Uterus (tissue), 2 donors: Measurements from ENCODE around the gene BARHL1.

ENCODE experiments used
- CTCF ChIP-seq, 4 experiments: fragments of 200-600 bp in 2 of 4; fragments of 450-650 bp in 2 of 4; sonication (generic) in 2 of 4; IDR thresholded peaks; one replicate each; pipeline ENCODE4 v1.5.1; 2016 to 2019; ENCODE audit warnings: antibody characterized with exemption in 4 of 4, mild to moderate bottlenecking in 2 of 4, moderate library complexity in 1 of 4
- POLR2A ChIP-seq, 2 donors: fragments of 450-650 bp; IDR thresholded peaks; one replicate each; pipeline ENCODE4 v1.6.1; 2016; ENCODE audit warnings: antibody characterized with exemption in 2 of 2, mild to moderate bottlenecking in 1 of 2, moderate library complexity in 1 of 2

- TF ChIP-seq POLR2A (IDR thresholded peaks at IDR 0.05): no peak
- TF ChIP-seq CTCF (IDR thresholded peaks at IDR 0.05): no peak
Observed at GRCh38 chr9:132551556-132551955, 30.9 kb upstream of the BARHL1 start.
